ENCODE measurements around the gene KRT20. TPM values are rescaled to one million over a fixed set of nuclear protein-coding genes. Genes with fewer than 3 reads are reported as not detected.

Gene KRT20
- total and polyA plus RNA-seq, 2 of the 8 experiments (the other 6 are each of a cell fraction or from before 2014, with no cell fraction given), result not detected

GRCh38 chr17:40884708-40885512 is at the start of gene KRT20 (continued):
- TF ChIP-seq CHD7 (IDR thresholded peaks at IDR 0.05; ENCODE audit: insufficient replicate concordance, low read length) (no peak), CEBPB (IDR thresholded peaks at IDR 0.05; ENCODE audit: low read depth, low read length) (no peak)
